VCaP (cell line): ENCODE data around the gene GNPNAT1.
A peak's percentile ranks its signal among the peaks of the same experiment; 100 is the strongest.

Experiments used
- H3K27ac ChIP-seq: fragments of 450-650 bp; 2 replicates; pipeline ENCODE4 v1.5.1; 2017
- TF ChIP-seq, protein P1 (sequence below): fragments of 450-650 bp; conservative IDR thresholded peaks from 2 replicates; pipeline ENCODE4 v1.5.1; 2017; ENCODE audit warnings: mild to moderate bottlenecking, moderate library complexity

GNPNAT1 gene

DNA sequence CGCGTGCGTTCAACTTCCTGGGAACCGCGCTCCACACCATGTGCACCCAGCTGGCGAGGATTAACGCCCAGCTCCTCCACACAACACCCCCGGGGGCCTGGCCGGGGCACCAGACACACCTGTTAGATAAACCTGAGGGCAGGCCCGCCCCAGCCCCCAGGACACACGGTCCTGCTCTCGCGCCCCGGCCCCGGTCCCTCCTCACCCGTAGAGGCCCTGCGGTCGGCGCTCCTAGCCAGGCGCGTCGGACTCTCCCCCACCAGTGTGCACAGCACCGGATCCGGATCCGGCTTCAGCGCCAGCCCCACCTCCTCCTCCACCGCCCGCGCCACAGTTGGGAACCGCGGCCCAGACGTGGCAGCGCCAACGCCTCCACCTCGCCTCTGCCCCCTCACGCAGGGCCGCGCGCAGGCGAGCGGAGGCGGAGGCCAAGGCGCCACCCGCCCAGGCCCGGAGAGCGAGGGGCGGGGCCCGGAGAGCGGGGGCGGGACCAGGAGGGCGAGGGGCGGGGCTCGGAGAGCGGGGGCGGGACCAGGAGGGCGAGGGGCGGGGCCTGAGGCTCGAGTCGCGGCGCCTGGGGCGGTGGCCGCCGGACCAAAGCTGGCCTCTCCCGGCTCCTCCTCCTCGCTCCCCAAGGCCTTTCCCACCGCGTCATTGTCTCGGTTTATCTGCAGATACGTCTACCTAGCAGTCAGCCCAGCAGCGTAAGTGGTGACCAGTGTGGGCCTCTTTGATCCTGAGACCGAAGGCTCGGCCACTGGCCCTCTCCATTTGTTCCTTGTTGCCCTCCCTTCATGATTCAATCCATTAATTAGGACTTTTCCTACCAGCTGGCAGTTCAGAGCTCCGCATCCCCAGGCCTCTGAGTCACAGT, at the start of gene GNPNAT1:
Gene GNPNAT1 (minus strand): TSS at position 385 of the 874 bp plus-strand sequence. CDS start 6,957 bp downstream, outside the sequence.
- peak within 1 kb of the TSS; percentile 82 for H3K27ac ChIP-seq
- TF ChIP-seq, protein P1, sequence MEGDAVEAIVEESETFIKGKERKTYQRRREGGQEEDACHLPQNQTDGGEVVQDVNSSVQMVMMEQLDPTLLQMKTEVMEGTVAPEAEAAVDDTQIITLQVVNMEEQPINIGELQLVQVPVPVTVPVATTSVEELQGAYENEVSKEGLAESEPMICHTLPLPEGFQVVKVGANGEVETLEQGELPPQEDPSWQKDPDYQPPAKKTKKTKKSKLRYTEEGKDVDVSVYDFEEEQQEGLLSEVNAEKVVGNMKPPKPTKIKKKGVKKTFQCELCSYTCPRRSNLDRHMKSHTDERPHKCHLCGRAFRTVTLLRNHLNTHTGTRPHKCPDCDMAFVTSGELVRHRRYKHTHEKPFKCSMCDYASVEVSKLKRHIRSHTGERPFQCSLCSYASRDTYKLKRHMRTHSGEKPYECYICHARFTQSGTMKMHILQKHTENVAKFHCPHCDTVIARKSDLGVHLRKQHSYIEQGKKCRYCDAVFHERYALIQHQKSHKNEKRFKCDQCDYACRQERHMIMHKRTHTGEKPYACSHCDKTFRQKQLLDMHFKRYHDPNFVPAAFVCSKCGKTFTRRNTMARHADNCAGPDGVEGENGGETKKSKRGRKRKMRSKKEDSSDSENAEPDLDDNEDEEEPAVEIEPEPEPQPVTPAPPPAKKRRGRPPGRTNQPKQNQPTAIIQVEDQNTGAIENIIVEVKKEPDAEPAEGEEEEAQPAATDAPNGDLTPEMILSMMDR = no peak

DNA sequence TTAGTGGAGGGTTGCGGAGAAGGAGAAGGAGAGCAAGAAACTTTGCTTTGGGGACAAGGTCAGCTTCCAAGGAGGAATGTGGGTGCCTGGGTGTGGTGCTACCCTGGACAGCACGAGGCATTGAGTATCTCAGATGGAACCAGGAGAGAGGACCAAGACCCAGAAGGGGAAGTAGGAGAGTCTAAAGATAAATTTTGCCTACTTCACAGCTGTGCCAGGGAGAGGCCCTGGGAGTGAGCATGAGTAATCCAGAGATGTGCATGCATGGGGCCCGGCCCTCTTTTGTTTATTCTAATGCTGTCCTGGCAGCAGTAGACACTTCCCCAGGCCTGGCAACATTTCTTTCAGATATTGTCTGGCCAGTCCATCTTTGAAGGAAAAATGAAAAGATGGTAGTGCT, 49.5 kb upstream of the GNPNAT1 start:
- TF ChIP-seq, protein P1 = no peak
- H3K27ac ChIP-seq = no peak overlapping the region

GRCh38 chr14:52837451-52837850, 46.0 kb upstream of the GNPNAT1 start:
- H3K27ac ChIP-seq = no peak overlapping the region
- TF ChIP-seq, protein P1 = no peak

- H3K27ac ChIP-seq = no peak overlapping the region
- TF ChIP-seq, protein P1 = no peak
Observed at GRCh38 chr14:52836063-52836462, 44.7 kb upstream of the GNPNAT1 start.

- no peak overlapping the region for H3K27ac ChIP-seq
- TF ChIP-seq, protein P1 = no peak
Observed at GRCh38 chr14:52835122-52835903, 43.9 kb upstream of the GNPNAT1 start.

DNA sequence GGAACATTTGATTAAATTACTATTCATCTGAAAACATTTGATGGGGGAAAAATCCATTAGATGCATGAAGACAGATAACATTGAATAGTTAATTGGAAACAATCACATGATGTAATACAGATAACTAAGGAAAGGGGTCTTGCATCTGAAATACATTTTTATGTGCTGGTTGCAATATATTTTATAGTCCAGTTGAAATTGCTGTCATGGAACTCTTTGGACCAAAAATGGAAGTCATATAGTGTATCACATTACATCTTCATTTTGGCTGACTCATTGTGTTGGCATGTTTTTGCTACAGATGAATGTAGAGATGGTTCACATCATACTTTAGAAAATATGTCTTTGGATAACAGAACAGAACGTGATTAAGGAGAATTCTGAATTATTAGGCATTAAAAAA, 43.0 kb upstream of the GNPNAT1 start:
- H3K27ac ChIP-seq = no peak overlapping the region
- TF ChIP-seq, protein P1 = no peak

DNA sequence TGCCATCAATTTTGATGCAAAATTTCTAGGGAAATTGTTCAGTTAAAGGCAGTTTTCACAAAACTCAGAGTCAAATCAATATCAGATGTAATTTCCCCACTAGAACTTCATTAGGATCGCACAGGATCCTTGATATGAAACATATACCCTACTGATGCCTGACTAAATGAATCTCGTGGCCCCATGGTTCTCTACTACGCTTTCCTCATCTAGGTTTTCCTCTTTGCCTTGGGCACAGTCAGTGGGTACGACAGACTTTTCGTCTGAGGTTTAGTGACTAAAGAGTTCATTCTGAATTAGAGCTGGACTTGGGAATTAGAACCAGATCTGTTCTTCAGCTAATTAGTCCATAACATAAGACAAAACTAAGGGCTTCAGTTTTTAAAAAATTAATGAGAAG, 42.5 kb upstream of the GNPNAT1 start:
- TF ChIP-seq, protein P1 = no peak
- no peak overlapping the region for H3K27ac ChIP-seq
